Hepatic stellate cell (primary cell): ENCODE results near the gene LONRF2.
A peak's percentile ranks its signal among the peaks of the same experiment; 100 is the strongest.

Source experiments
- DNase-seq: peaks from one replicate; pipeline ENCODE4 v3.0.0; 2011; ENCODE audit warnings: low spot score

LONRF2 gene

DNA sequence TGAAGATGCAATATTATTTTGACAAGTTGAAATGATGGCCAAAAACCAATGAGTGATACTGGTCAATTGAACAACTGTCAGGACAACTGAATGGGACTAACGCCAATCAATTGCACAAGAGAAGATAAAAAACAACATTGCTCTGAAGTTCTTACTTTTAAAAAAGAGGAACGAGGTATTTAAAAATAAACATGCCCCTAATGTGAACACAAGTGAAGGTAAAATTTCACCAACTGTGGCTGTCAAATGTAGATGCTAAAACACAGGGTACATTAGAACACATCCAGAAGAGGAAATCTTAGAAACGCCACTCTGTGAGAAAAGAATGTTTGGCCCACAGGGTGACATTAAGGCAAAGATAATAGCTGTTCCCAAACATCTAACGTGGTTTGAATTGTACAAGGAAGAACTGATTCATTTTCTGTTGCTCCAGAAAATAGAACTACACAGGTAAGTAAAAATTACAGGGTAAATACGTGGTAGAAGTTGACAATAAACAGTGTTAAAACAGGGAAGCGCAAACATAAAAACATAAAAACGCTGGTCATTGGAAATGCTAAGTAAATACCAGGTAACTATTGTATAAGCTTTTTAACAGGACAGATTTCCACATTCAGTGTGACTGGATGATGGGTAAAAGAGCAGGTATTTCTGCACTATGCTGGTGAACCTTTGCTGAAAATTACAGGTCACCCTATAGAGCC, 20.3 kb downstream of the LONRF2 start:
- no peak for DNase-seq

DNA sequence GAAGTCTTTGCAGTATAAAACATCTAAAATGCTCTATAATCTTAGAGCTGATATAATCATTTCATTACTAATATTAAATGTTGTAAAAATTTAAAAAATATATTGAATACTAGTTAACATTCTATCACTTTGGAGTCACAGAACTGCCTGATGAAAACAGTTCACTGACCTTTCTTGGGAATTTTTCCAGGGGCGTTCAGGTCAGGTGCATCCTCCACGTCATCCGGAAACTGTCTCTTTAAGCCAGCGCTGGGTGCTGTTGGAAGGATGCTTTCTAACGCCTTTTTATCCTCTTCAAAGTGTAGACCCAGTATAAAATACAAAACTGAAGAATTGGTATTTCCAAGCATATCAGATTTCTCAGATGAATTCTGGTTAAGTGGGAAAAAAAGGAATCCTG, 22.8 kb downstream of the LONRF2 start:
- no peak for DNase-seq

DNA sequence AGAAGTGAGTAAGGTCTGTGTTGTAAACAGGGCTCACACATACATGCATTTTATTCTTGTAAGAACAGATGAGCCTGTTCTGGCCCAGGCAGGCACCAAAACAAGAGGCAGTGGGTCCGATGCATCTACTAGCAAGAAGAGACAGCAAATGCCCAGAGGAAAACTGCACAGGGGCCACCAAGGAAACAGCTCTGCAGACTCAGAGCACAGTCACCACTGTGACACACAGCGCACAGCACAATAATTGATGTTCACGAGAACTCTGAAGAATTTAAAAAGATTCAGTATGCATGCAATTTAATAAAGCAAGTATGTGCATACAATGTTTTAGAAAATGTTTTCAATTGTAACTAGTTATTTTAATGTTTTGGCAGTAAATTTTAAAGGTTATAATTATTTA, 24.8 kb downstream of the LONRF2 start:
- no peak for DNase-seq

GRCh38 chr2:100294162-100294497, 28.2 kb downstream of the LONRF2 start:
- no peak for DNase-seq

DNA sequence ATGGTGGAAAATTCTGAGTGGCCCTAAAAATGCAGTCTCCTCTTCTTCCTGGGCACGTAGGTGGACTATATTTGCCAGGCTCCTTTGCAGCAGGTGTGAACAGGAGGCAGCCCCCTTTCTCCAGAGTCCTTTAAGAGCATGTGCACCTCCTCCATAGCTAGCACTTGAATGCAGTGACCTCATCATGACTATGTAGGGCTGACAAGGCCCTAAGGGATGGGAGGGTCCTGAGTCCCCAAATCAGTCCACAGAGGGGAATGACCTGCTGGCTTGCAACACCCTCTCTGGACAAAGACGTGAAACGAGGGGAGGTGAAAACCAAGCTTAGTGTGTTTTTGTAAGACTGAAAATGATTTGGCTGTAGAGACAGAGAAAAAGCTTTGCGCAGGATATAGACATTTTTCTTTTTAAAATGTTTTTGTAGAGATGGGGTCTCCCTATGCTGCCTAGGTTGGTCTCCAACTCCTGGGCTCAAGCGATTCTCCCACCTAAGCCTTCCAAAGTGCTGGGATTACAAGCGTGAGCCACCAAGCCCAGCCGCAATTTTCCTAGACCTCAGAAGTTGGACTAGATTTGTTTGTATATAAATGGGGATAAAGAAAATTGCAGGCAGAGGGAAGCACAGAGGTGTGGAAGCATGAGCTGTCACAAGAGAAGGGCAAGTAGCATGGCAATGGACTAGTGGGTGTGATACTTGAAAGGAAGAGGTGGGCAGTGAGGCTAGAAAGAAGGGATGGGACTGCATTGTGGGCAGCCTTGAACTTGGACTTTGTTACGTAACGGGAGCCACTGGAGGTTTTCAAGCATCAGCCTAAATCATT, 28.8 kb downstream of the LONRF2 start:
- DNase-seq: no peak

DNA sequence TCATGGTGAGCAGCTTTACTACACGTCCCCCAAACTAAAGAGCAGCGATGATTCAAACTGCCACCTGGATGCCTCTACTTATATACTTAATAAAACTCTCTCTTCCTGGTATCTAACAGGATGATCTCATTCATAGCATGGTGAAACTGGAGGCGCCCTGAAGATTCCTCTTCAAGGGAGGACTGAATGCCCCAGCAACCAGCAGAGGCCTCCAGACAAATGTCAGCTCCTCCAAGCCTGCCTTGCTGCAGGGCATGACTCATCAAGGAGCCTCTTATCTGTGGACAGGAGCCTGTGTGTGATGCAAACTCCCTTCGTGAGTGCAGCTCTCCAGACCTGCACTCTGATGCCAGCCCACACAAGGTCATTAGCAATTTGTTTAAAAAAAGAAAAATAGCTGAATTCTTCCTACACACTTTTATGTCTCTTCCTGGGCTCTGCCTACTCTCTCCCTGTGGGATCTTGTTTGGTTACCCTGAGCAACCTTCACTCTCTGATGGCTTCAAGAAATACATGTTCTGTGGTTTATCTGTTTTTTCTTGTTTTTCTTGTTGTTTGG, 30.2 kb downstream of the LONRF2 start:
- DNase-seq: peak; percentile 63

GRCh38 chr2:100291152-100291970, 30.9 kb downstream of the LONRF2 start:
- DNase-seq: peak; percentile 83

- DNase-seq: no peak
Observed at GRCh38 chr2:100290718-100291151, 31.6 kb downstream of the LONRF2 start.

DNA sequence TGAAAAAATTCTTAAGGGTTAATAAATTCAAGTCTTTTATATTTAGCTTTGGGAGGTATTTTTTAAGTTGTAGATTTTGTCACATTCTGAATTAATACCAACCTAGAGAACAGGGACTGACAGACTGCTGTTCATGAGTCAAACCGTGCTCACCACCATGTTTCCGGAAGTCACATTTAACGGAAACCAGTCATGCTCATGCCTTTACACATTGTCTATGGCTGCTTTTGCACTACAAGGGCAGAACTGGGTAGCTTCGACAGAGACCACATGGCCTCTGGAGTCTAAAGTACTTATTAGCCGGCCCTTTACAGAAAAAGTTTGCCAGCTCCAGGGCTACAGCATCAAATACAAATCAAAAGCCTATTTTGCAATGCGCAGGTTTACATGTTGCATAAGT, 33.3 kb downstream of the LONRF2 start:
- DNase-seq: no peak

DNA sequence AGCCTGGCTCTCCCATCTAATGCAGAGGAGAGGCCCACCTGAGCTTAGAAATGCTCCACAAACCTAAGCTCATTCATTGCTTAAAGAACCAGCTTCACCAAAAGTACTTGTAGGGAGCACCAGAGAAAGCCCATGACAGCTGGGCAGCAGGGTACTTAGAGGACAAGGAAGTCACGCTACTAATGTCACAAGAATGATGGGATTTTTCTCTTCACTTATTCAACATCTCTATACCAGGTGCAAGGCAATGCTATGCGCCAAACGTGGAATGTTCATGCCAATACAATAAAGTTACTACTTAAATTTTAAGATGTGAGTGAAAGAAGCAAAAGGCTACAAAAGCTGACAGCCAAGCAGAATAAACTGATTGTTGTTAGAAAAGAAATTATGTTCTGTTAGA, 36.0 kb downstream of the LONRF2 start:
- no peak for DNase-seq

- DNase-seq: no peak
Observed at GRCh38 chr2:100285691-100286090, 36.6 kb downstream of the LONRF2 start.

- no peak for DNase-seq
Observed at GRCh38 chr2:100285011-100285410, 37.3 kb downstream of the LONRF2 start.

DNA sequence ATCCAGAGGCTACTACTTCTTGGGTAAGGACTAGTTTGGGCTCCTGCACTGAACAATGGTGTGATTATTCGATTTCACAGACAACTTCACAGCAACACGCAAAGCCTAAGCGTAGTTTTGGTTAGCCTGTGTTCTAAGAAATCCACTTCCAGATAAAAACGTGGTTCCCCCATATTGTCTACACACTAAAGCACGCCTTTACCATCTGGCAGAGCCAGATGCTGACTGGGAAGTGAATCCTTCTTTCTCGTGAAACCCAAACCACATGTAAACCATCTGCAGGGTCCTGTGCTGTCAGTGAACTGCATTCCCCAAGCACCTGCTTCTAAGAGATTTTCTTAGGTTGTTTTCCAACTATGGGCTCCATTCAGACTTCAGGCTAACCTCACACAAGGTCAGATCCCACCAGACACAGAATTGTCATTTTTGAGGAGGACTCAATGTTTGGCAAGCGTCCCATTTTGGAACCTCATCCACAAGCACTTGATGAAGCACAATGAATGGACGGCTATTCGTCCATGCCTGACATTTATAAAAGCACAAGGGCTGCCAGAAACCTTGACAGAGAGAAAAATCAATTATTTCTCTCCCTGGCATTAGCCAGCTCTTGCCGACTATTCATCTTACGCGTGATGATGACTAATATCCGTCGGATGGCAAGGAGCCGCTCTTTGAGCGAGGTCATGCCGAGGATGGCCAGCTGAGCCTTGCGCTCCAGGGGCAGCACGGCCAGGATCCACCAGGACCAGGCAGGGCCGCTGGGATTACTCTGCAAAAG, 38.4 kb downstream of the LONRF2 start:
- DNase-seq: no peak

- DNase-seq: no peak
Observed at GRCh38 chr2:100281521-100282438, 40.5 kb downstream of the LONRF2 start.

DNA sequence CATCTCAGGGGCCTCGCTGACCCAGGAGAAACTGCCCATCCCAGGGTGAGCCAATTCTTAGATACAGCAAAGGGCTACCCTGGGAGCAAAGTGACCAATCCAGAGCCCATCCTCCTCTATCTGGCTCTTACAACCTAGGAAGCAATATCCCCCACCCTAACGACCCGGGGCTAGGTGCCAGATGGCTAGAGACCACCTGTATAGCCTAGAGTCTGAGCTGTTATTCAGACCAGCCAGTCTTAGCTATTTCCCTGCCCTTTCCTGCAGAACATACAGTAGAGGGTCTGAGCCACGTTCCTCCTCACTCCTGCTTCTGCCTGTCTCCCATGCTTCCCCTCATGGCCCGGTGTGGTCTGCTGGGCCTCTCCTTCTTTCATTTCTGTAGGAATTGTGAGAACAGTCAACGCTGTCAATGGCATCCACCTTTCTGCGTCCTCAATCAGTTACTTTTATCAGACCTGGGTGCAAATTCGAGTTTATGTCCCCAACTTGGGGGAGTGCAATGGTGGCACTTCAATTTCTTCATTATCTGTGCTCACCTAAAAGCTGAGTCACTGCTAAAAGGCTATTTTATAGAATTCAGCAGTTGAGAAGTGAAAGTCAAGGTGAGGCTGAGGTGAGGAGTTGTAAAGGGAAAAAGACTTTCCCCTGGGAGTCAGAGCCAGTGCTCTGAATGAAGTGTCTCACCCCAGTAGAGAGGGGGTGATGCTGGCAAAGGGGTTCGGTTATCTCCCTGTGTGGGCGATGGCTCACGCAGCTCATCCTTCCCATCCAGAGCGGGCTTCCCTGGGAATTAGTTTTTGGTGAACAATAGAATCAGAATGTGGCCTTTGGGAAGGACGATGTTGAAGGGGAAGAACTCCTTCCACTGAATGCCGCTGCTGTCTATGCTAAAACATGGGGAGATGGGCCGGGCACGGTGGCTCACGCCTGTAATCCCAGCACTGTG, 42.4 kb downstream of the LONRF2 start:
- DNase-seq: no peak

GRCh38 chr2:100278986-100279385, 43.3 kb downstream of the LONRF2 start:
- no peak for DNase-seq

GRCh38 chr2:100278501-100278900, 43.8 kb downstream of the LONRF2 start:
- DNase-seq: no peak

DNA sequence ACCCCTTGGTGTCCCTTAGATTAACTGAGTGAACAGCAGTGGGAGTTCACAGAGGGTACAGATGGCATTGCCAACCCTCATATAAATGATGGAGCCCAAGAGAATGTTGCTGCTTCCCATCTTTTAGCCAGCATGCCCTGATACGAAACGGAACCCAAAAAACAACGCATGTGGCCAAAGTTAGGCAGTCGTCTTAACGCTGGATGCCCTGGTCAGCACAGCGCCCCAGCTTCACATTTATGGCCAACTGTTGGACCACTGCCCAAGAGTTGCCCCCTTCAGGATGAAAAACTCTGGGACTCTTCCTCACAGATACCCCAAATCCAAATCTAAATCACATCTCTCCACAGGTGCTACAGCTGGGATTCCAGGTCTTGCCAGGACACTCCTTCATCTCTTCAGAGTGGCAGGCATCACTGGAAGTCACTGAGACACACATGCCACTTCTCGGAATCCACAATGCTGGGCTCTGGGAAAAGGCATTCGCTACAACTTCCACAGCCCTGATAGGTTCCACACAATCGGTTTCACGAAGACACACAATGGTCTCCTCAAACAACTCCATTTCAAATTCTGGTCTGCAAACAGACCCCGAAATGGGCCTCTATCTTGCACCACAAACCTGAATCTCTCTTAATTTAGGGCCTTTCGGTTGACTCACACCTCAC, 44.6 kb downstream of the LONRF2 start:
- DNase-seq: no peak

GRCh38 chr2:100276716-100277115, 45.6 kb downstream of the LONRF2 start:
- no peak for DNase-seq
